GM18507 (cell line): ENCODE measurements around the gene CKAP4.

Experiments
- DNase-seq: peaks from one replicate; pipeline ENCODE4 v3.0.0; 2011; ENCODE audit warnings: low read depth; ENCODE audit not compliant: insufficient read length; ENCODE audit errors: extremely low spot score
- FAIRE-seq: peaks from 2 replicates; lab custom pipeline; 2011; peaks lifted over from hg19 to GRCh38; lab: Jason Lieb, UNC

CKAP4 gene

DNA sequence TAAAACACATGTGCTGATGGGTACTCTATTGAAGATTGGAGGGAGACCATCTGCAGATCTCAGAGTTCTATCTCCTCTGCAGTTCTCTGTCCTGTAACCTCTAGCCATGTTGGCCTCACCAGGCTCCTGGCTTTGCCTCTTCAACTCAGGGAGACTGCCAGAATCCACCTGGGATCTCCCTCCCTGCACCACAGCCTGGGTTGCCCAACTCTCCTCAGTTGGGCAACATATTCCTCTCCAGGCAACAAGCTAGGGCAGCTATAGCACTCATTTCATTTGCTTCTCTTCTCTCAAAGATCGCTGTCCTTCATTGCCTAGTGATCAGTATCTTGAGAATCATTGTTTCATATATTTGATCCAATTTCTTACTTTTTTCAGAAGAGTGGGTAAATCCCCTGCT, 28.8 kb downstream of the CKAP4 start:
- DNase-seq: no peak

DNA sequence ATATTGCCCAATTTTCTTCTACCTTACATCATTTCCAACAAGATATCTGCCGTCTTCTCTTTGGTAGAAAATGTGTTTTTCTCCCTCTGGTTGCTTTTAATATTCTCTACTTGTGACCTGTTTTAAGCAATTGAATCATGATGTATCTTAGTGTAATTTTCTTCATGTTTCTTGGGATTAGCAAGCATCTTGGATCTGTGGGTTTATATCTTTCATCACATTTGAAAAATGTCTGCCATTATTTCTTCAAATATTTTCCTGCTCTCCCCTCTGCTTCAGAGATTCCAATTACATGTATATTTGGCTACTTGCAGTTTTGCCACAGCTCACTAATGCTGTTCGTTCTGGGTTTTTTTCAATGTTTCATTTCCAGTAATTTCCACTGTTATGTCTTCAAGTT, 30.1 kb downstream of the CKAP4 start:
- no peak for FAIRE-seq
- DNase-seq: no peak

More for the DNA sequence above, 28.8 kb downstream of the CKAP4 start:
- FAIRE-seq: no peak

DNA sequence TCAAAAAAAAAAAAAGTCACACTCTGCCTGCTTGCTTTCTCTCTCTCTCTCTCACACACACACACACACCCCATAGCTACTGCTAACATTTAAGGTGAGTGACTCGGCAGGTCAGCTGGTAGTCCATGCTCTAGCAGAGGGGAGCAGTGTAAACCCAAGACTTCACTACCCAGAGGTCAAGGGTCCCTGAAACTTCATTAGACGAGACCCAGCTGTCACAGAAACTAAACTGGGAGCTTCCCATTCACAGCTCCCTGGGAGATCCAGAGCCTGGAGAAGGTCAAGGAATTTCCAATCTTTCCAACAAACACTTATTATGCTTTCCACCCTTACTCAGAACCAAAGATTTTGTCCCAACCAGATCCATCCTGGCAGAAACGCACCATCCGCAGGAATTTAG, 33.2 kb downstream of the CKAP4 start:
- DNase-seq: no peak
- no peak for FAIRE-seq

DNA sequence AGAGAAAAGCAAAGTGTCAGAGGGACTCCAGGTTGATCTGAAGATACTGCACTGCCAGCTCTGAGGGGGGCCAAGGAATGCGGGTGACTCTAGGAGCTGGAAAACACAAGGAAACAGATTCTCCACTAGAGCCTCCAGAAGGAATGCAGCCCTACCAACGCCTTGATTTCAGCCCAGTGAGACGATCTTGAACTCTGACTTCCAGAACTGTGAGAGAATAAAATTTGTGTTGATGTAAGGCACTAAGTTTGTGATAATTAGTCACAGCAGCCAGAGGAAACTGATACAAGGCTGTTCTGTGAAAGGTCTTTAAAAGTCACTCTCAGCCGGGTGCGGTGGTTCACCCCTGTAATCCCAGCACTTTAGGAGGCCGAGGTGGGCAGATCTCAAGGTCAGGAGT, 34.2 kb downstream of the CKAP4 start:
- FAIRE-seq: no peak
- DNase-seq: no peak

DNA sequence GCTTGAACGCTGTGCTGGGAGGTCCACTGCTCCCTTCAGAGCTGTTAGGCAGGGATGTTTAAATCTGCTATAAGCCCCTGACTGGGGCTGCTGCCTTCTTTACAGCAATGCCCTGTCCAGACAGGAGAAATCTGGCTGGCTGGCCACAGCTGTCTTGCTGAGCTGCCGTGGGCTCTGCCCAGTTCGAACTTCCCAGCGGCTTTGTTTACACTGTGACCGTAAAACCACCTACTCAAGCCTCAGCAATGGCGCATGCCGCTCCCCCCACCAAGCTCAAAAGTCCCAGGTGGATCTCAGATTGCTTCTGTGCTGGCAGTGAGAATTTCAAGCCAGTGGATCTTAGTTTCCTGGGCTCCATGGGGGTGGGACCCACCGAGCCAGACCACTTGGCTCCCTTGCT, 35.8 kb downstream of the CKAP4 start:
- DNase-seq (no peak), FAIRE-seq (no peak)

DNA sequence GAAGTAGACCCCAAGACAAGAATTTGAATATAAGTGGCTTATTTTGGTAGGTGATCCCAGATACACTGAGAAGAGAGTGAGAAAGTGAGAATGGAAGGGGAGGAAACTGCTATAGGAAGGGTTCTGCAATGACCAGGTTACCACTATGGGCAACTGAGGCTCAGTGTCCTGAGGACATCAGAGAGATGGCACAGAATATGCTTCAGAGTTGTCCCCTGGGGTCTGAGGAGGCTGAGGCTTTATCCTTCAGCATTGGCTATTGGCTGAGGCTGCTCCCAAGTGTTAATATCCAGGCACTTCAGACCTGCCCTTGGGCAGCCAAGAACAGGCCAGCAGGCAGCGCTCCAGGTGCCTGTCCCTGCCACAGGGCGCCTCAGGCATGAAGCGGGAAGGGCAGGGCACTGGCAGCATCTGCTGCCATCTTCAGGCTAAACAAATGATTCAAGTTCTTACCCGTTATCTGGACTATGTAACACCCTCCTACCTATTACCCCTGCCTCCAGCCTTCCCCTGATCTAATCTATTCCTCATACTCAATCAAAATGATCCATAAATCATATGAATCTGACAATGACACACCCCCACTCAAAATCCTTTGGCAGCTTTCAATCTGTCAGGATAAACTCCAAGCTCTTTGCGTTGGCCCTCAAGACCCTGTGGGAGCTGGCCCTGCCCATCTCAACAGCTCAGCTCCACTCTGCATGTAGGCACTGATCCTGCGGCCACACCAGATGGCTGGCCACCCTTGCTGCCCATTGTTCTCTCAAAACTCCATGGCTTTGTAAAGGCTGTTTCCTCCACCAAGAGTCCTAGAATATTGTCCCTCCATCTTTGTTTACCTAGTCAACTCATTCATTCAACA, 42.4 kb downstream of the CKAP4 start:
- FAIRE-seq (no peak), DNase-seq (no peak)

DNA sequence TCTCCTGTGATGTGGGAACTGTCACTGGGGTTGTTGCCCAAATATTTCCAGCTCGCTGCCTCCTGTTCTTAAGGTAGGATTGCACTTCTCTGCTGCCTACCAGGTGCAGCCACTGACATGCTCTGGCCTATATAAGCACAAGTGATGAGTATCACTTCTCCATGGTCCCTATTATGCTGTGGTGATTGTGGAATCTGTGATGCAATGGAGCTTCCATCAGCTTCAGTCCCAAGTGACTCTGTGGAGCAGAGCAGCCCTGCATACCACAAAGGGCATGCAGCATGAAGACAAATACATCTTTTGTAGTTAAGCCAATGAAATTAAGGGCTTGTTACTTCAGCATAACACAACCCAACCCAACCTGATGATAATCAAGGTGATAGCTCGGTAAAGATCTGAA, 43.5 kb downstream of the CKAP4 start:
- FAIRE-seq (no peak), DNase-seq (no peak)

DNA sequence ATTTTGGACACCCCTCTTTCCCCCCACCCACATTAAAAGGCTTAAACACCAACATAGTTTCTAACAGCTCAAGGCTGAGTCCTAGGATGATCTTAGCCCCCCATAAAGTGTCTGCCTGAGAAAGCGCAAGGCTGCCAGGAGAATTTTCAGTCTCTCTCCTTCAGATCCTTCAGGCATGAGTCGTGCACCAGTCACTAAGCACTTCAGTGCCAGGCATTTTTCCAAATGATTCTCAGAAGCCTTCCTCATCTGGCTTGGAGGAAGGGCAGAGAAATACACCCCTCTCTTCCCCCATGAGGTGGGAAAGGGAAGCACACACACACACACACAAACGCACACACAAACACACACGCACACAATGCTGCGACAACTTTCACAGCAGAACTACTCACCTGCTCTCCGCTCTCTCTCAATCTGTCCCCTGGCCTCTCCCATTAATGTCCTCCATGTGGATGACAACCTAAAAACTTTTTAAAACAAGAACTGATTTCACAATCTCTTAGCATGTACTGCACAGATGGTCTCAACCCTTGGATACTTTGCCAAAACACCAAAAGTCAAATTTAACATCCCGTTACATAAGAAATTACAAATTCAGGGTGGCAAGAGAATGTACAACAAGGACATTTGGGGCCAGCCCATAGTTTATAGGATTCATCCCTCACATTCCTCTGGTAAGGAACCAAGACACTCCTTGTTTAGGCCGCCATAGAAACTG, 49.8 kb downstream of the CKAP4 start:
- FAIRE-seq (no peak), DNase-seq (no peak)

DNA sequence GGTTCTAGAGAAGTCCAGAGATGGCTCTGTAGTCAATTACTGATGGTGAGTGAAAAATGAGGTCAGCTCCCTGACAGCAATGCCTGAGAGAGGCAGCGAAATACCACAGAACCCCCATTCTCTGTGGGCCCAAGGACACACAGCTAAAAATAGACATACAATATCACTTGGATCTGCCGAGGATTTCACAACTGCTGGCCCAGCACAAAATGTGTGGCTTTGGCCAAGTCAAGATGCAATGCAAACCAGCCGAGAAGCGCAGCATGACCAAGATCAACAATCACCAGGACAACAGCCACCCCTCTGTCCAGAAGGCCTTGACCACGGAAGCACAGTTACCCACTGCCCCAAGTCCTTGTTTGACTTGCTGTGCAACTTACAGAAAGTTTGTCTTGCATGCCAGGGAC, 52.2 kb downstream of the CKAP4 start:
- FAIRE-seq (no peak), DNase-seq (no peak)

DNA sequence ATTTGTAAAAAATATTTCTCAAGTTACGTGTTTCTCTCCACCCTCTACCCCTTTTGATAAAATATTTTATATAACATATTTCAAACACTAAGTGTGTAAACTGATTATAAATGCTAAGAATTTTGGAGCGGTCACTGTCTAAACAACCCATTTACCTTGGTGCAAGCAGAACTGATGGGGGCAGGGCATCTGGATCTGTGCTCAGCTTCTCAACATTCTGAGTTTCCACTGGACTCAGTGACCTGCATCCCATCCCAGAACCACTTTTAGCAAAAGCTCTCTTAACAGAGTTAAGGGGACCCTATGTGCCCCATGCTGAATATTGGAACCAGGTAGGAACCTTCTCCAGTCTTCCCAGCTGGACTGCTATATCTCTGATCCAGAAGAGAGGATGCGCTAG, 53.5 kb downstream of the CKAP4 start:
- DNase-seq (no peak), FAIRE-seq (no peak)

DNA sequence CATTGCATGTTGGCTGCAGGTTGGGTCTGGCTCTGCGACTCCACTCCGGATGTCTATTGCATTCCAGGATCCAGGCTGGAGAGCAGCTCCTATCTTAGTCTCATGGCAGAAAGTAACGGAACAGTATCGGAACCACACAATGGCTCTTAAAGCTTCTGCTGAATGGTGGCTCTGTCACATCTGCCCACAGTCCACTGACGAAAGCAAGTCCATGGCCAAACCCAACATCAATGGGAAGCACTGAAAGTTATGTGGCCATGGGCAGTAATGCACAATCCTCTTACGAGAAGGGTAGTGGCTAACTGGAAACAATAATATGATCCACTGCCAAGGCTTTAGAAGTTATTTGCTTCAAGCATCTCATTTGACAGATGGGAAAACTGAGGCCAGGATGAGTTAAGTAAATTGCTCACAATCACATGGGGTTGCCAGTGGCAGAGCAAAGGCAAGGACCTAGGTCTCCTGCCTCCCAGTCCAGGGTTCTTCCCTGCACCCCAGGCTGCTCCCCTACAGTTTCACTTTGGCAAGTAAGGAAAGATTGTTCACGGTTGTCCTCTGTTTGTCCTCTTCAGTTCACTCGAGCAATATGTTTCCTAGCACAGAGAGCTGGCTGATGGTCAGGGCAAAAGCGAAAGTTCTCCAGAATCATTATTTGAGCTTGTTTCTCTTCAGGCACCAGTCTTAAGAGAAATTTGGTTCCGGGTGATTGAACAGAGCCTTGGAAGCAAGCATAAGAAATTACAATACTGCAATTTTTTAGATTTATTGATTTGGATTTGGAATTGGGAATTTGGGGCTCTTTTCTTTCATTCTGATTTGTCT, 54.2 kb downstream of the CKAP4 start:
- DNase-seq: no peak
- no peak for FAIRE-seq

DNA sequence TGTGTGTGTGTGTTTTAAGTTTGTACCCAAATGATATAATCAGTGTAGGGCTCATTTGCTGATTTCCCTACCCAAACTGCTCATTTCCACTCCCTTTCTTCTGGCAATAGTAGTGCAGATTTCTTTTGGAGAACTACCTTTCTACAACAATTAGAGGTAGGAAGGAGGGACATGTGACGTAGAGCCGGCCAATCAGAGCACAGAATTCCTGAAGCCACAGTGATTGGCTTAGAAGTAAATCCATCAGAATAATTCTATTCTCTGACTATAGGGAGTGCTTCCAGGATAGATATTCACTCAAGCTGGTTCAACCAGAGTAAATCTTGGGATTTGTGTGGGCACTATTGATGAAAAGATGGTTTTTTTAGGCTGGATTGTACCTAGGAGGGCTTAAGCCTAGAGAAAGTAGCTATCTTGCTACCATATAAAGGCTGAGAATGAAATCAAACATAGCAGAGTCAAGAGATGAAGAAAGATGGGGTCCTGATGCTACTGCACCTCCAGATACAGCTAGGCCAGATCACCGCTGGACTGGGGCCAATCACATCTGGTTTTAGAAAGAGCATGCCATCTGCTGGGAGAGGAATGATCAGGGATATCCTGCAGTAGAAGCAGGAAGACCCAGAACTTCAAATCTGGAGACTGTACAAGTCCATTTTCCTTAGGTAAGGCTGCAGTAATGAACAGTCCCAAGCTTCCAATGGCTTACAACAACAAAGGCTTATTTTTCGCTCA, 55.0 kb downstream of the CKAP4 start:
- DNase-seq (no peak), FAIRE-seq (no peak)

DNA sequence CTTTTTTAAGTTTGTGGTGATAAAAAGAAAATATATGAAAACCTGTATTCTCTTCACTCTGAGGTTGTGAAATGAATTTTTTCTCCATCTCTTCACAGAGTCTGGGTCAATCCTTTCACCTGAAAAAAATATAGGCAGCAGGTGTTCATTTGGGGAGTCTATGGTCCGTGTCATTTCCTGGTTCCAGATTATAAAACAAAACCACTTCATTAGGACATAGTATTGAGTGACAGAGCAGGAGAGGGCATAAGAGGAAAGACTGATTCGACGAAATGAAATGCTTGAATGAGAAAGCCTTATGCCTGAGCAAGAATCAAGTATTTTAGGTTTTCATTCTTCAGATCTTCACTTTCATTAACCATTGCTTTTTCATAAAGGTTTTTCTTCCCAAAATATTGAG, 57.2 kb downstream of the CKAP4 start:
- FAIRE-seq: no peak
- DNase-seq: no peak

DNA sequence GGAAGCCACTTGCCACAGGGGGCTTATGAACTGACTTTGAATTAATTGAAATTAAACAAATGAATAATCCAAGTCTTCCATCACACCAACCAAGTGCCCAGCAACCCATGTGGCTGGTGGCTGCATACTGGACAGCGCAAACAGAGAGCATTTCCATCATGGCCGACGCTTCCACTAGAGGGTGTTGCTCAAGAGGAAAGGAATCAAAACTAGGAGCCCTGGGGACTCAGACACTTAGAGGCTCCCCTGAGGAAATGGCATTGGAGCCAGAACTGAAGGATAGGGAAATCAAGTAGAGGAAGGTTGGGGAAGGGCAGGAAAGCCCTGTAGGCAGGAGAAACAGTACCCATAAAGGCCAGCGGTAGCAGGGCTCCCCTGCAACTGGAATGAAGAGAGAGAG, 58.5 kb downstream of the CKAP4 start:
- no peak for FAIRE-seq
- no peak for DNase-seq

DNA sequence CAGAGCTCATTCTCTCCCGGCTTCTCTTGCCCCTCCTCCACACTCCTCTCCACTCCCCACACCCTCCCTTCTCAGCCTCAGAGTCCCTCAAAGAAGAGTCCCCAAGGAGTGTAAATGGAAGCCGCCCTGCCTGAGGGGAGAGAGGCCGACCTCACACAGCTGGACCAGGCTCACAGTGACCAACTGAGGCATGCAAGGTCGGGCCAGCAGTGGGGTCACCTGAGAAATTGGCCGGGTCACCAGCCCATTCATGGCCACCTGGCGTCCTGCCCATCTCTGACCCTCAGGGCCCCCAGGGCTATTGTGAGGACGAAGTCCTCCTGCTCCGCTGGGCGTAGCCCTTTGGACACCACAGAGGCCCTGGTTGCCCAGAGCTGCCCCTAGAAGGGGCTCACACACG, 59.6 kb downstream of the CKAP4 start:
- no peak for FAIRE-seq
- no peak for DNase-seq
